HCT116 (cell line): ENCODE measurements around the gene CNN2. TPM values are rescaled to one million over a fixed set of nuclear protein-coding genes. Genes with fewer than 3 reads are reported as not detected.

Source experiments
- ATAC-seq: fragments of 200-7000 bp; cut with Tn5 transposase; 2 replicates; pipeline ENCODE4 v1.9.1; 2020; ENCODE audit warnings: mild to moderate bottlenecking, moderate library complexity
- BruUV-seq: library from RNA; stranded (reverse); fragments of 400-500 nt; replicated peaks from 2 replicates; lab custom pipeline; 2021; lab: Mats Ljungman, UMichigan
- CTCF ChIA-PET: fragments of 300-600 bp; sonication (Branson Sonifier 250); formaldehyde crosslinking; loops from one replicate; lab custom pipeline; 2021; ENCODE audit warnings: antibody characterized with exemption; lab: Charles Lee
- POLR2A ChIA-PET: fragments of 300-600, 350-600 bp; sonication (Branson Sonifier 250); formaldehyde crosslinking; loops from one replicate; lab custom pipeline; 2021; ENCODE audit warnings: antibody characterized with exemption; lab: Charles Lee
- RAD21 ChIA-PET, 2 experiments: fragments of 300-600 bp; sonication (Branson Sonifier 250); formaldehyde crosslinking; loops; one replicate each; lab custom pipeline; 2023; ENCODE audit warnings: low total read pairs in 2 of 2; ENCODE audit not compliant: uncharacterized antibody in 2 of 2, unreplicated experiment in 2 of 2, low non-redundant PET in 1 of 2; lab: Charles Lee
- DNase-seq: peaks from one replicate; pipeline ENCODE4 v3.0.0-alpha.2; 2010; ENCODE audit warnings: low read depth, low spot score
- H2AFZ ChIP-seq: fragments of 200-600 bp; shearing (Covaris generic), sonication (generic); 2 replicates; pipeline ENCODE4 v1.6.1; 2017; ENCODE audit warnings: low read depth, mixed run types, mixed read lengths, antibody characterized with exemption, low read length; ENCODE audit not compliant: poor library complexity, severe bottlenecking
- H3K27ac ChIP-seq: 2 replicates; pipeline ENCODE4 v1.5.1; 2012; ENCODE audit warnings: low read depth, low read length
- H3K27me3 ChIP-seq: fragments of 200-600 bp; sonication (generic); 2 replicates; pipeline ENCODE4 v1.6.1; 2016; ENCODE audit warnings: mixed run types, low read length, mixed read lengths; ENCODE audit not compliant: insufficient read depth
- H3K36me3 ChIP-seq, 2 experiments: fragments of 200-500 bp in 1 of 2; fragments of 200-600 bp in 1 of 2; sonication (Bioruptor generic) in 1 of 2; sonication (generic) in 1 of 2; 2 replicates each; pipeline versions ENCODE4 v1.5.1 to v1.6.1; 2014 to 2016; ENCODE audit warnings: low read length in 2 of 2, inconsistent platforms in 1 of 2, mixed read lengths in 1 of 2, mixed run types in 1 of 2; ENCODE audit not compliant: insufficient read depth in 2 of 2, control insufficient read depth in 1 of 2
- H3K4me1 ChIP-seq, 2 experiments: fragments of 200-600 bp in 1 of 2; sonication (generic) in 1 of 2; 2 replicates each; pipeline versions ENCODE4 v1.5.1 to v1.6.1; 2012 to 2017; ENCODE audit warnings: low read length in 2 of 2, inconsistent platforms in 1 of 2, mild to moderate bottlenecking in 1 of 2, mixed read lengths in 1 of 2, mixed run types in 1 of 2, moderate library complexity in 1 of 2; ENCODE audit not compliant: insufficient read depth in 2 of 2, control insufficient read depth in 1 of 2
- H3K4me2 ChIP-seq: fragments of 200-600 bp; sonication (generic); 2 replicates; pipeline ENCODE4 v1.6.1; 2017; ENCODE audit warnings: mixed run types, low read length, mixed read lengths
- H3K4me3 ChIP-seq, 2 experiments: fragments of 200-600 bp in 1 of 2; sonication (generic) in 1 of 2; replicated peaks in 1 of 2; 2 replicates each; pipeline ENCODE4 v1.5.1; 2011 to 2016; ENCODE audit warnings: low read length in 2 of 2, control low read depth in 1 of 2, low read depth in 1 of 2, mild to moderate bottlenecking in 1 of 2, mixed read lengths in 1 of 2, mixed run types in 1 of 2
- H3K79me2 ChIP-seq: fragments of 200-600 bp; sonication (generic); 2 replicates; pipeline ENCODE4 v1.6.1; 2017; ENCODE audit warnings: mild to moderate bottlenecking, mixed run types, low read length, moderate library complexity, mixed read lengths; ENCODE audit not compliant: insufficient read depth
- H3K9ac ChIP-seq: fragments of 200-600 bp; sonication (generic); 2 replicates; pipeline ENCODE4 v1.6.1; 2016; ENCODE audit warnings: low read length, mixed read lengths
- H3K9me2 ChIP-seq: fragments of 200-600 bp; sonication (generic), shearing (Covaris generic); 2 replicates; pipeline ENCODE4 v1.6.1; 2017; ENCODE audit warnings: mixed run types, mild to moderate bottlenecking, moderate library complexity; ENCODE audit not compliant: insufficient read depth
- H3K9me3 ChIP-seq, 2 experiments: fragments of 200-500 bp in 1 of 2; fragments of 200-600 bp in 1 of 2; sonication (Bioruptor generic) in 1 of 2; sonication (generic) in 1 of 2; 2 replicates each; pipeline ENCODE4 v1.6.1; 2014 to 2017; ENCODE audit warnings: low read length in 2 of 2, mixed read lengths in 2 of 2, inconsistent platforms in 1 of 2, low read depth in 1 of 2, mild to moderate bottlenecking in 1 of 2, mixed run types in 1 of 2, moderate library complexity in 1 of 2; ENCODE audit not compliant: control insufficient read depth in 1 of 2, insufficient read depth in 1 of 2
- H4K20me1 ChIP-seq: fragments of 200-600 bp; sonication (generic), shearing (Covaris generic); 2 replicates; pipeline ENCODE4 v1.6.1; 2017; ENCODE audit warnings: mixed run types, mild to moderate bottlenecking, moderate library complexity; ENCODE audit not compliant: insufficient read depth
- ELF1 ChIP-seq: IDR thresholded peaks from 2 replicates; pipeline ENCODE4 v1.6.1; 2012; ENCODE audit warnings: low read depth, borderline replicate concordance
- POLR2AphosphoS5 ChIP-seq: IDR thresholded peaks from 2 replicates; pipeline ENCODE4 v1.6.1; 2011; ENCODE audit warnings: mild to moderate bottlenecking, low read depth, low read length, moderate library complexity
- RAD21 ChIP-seq: IDR thresholded peaks from 2 replicates; pipeline ENCODE4 v1.6.1; 2012; ENCODE audit warnings: low read depth, mild to moderate bottlenecking
- SP1 ChIP-seq: IDR thresholded peaks from 2 replicates; pipeline ENCODE4 v1.6.1; 2012; ENCODE audit warnings: low read depth
- TCF7L2 ChIP-seq: IDR thresholded peaks from 2 replicates; pipeline ENCODE4 v1.7.0; 2011; ENCODE audit warnings: borderline replicate concordance, inconsistent platforms; ENCODE audit not compliant: insufficient read depth, insufficient read length; ENCODE audit errors: extremely low read depth
- intact Hi-C: fragments of 100-400 bp; cut with micrococcal nuclease; formaldehyde crosslinking; loops from 2 replicates; pipeline ENCODE4 v1.10.0; 2022
- total RNA-seq: library from RNA; stranded (reverse); gene quantifications from one replicate; pipeline ENCODE4 v1.2.1, GENCODE V29; 2021; ENCODE audit not compliant: unreplicated experiment
- TF ChIP-seq, protein P1 (sequence below): IDR thresholded peaks from 2 replicates; pipeline ENCODE4 v1.6.1; 2012; ENCODE audit warnings: low read depth
- TF ChIP-seq, protein P2 (sequence below): IDR thresholded peaks from 2 replicates; pipeline ENCODE4 v1.6.1; 2012

Gene CNN2
- total RNA-seq, 1 experiment from 2014 or later = 212 TPM

DNA sequence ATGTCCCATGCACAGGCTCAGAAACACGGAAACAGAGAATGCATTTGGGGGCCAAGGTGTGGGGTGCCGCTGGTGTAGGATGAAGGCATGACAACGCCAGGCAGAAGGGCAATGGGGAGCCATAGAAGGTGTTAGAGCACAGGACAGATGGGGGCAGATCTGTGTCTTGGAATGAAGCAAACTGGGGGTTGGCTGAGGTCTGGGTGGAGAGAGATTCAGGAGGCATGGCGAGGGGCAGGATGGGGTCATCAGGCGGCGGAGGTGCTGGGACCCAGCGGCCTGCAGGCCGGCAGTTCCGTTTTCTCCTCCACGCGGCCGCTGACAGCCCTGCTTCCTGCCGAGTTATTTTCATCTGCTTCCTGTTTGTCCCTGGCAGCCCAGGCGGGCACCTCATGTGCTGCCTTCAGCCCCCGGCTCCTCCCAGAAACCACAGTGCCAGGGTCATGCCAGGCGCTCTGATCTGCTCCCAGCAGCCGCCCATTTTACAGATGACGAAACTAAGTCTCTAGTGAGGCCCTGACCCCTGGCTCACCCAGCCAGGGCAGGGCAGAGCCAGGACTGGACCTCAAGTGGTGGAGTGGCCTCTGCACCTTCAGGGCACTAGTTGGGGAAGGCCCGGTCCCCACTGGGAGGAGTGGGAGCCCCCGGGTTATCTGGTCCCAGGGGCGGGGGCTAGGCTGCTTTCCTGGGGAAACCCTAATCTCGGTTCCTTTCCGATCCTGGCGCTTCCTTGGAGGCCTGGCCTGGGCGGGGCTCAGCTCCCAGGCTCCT lies 42.8 kb downstream of the CNN2 start:
- Histone ChIP-seq H3K4me1 (peaks cover 23 to 56% of the 10 kb centered on the region in 2 experiments), H3K27me3 (no peaks in the 10 kb centered on the region), H3K4me3 (no peak overlapping the region), H3K36me3 (peaks cover 0 to 3% of the 10 kb centered on the region in 2 experiments; a peak in 1 of 4 replicates), H3K9ac (no peak overlapping the region), H3K9me2 (no peaks in the 10 kb centered on the region), H3K79me2 (peaks cover 26% of the 10 kb centered on the region; the same call in 1 of the 2 replicates), H3K27ac (peak overlapping the region; percentile 58; the same call in 1 of the 2 replicates), H4K20me1 (no peaks in the 10 kb centered on the region), H3K4me2 (no peak overlapping the region), H3K9me3 (no peaks in the 10 kb centered on the region), H2AFZ (no peak overlapping the region)
- DNase-seq (no peak), ATAC-seq (no peak)
- POLR2A ChIA-PET = interaction anchor here (0.6 kb wide), 1 partner anchor 35 kb away, joined by 3 read pairs; the partner anchor contains the start of gene GPX4
- CTCF ChIA-PET = no interaction called here
- BruUV-seq = no TSS peak
- RAD21 ChIA-PET = no interaction called here
- TF ChIP-seq TCF7L2 (no peak), ELF1 (no peak), RAD21 (no peak), POLR2AphosphoS5 (no peak)
- intact Hi-C loops = no loop called here

DNA sequence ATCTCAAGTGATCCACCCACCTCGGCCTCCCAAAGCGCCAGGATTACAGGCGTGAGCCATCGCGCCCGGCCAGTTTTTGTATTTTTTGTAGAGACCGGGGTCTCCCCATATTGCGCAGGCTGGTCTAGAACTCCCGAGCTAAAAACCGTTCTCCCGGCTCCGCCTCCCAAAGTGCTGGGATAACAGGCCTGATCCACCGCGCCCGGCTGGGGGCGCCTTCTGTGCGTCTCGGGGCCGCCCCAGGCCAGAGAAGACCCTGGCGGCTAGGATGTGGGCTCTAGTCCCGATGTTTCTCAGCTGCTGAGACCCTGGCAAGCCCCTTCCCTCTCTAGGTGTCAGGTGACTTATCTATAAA lies 44.1 kb downstream of the CNN2 start:
- no peaks in the 10 kb centered on the region for H3K9me2 ChIP-seq
- no peak overlapping the region for H3K27ac ChIP-seq
- BruUV-seq = no TSS peak
- no peaks in the 10 kb centered on the region for H3K27me3 ChIP-seq
- peaks cover 15 to 52% of the 10 kb centered on the region in 2 experiments for H3K4me1 ChIP-seq
- peaks cover 0 to 4% of the 10 kb centered on the region in 2 experiments; a peak in 1 of 4 replicates for H3K36me3 ChIP-seq
- H2AFZ ChIP-seq = no peak overlapping the region
- RAD21 ChIA-PET = no interaction called here
- no peak for ATAC-seq
- intact Hi-C loops = no loop called here
- no peak overlapping the region for H3K4me3 ChIP-seq
- no peaks in the 10 kb centered on the region for H3K9me3 ChIP-seq
- no peak for TF ChIP-seq SP1
- TF ChIP-seq POLR2AphosphoS5 = no peak
- TF ChIP-seq, protein P1, sequence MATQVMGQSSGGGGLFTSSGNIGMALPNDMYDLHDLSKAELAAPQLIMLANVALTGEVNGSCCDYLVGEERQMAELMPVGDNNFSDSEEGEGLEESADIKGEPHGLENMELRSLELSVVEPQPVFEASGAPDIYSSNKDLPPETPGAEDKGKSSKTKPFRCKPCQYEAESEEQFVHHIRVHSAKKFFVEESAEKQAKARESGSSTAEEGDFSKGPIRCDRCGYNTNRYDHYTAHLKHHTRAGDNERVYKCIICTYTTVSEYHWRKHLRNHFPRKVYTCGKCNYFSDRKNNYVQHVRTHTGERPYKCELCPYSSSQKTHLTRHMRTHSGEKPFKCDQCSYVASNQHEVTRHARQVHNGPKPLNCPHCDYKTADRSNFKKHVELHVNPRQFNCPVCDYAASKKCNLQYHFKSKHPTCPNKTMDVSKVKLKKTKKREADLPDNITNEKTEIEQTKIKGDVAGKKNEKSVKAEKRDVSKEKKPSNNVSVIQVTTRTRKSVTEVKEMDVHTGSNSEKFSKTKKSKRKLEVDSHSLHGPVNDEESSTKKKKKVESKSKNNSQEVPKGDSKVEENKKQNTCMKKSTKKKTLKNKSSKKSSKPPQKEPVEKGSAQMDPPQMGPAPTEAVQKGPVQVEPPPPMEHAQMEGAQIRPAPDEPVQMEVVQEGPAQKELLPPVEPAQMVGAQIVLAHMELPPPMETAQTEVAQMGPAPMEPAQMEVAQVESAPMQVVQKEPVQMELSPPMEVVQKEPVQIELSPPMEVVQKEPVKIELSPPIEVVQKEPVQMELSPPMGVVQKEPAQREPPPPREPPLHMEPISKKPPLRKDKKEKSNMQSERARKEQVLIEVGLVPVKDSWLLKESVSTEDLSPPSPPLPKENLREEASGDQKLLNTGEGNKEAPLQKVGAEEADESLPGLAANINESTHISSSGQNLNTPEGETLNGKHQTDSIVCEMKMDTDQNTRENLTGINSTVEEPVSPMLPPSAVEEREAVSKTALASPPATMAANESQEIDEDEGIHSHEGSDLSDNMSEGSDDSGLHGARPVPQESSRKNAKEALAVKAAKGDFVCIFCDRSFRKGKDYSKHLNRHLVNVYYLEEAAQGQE = no peak
- TF ChIP-seq, protein P2, sequence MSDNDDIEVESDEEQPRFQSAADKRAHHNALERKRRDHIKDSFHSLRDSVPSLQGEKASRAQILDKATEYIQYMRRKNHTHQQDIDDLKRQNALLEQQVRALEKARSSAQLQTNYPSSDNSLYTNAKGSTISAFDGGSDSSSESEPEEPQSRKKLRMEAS = no peak
- no peak overlapping the region for H3K9ac ChIP-seq
- H3K79me2 ChIP-seq = peaks cover 26% of the 10 kb centered on the region; the same call in 1 of the 2 replicates
- POLR2A ChIA-PET = no interaction called here
- no peak overlapping the region for H3K4me2 ChIP-seq
- DNase-seq = no peak
- CTCF ChIA-PET = no interaction called here
- H4K20me1 ChIP-seq = no peaks in the 10 kb centered on the region
